HCT116 (cell line): ENCODE results near the gene ACACB. TPM values are rescaled to one million over a fixed set of nuclear protein-coding genes. Genes with fewer than 3 reads are reported as not detected.

Experiments used
- ATAC-seq: fragments of 200-7000 bp; cut with Tn5 transposase; 2 replicates; pipeline ENCODE4 v1.9.1; 2020; ENCODE audit warnings: mild to moderate bottlenecking, moderate library complexity
- BruUV-seq: library from RNA; stranded (reverse); fragments of 400-500 nt; replicated peaks from 2 replicates; lab custom pipeline; 2021; lab: Mats Ljungman, UMichigan
- CTCF ChIA-PET: fragments of 300-600 bp; sonication (Branson Sonifier 250); formaldehyde crosslinking; loops from one replicate; lab custom pipeline; 2021; ENCODE audit warnings: antibody characterized with exemption; lab: Charles Lee
- POLR2A ChIA-PET: fragments of 300-600, 350-600 bp; sonication (Branson Sonifier 250); formaldehyde crosslinking; loops from one replicate; lab custom pipeline; 2021; ENCODE audit warnings: antibody characterized with exemption; lab: Charles Lee
- RAD21 ChIA-PET, 2 experiments: fragments of 300-600 bp; sonication (Branson Sonifier 250); formaldehyde crosslinking; loops; one replicate each; lab custom pipeline; 2023; ENCODE audit warnings: low total read pairs in 2 of 2; ENCODE audit not compliant: uncharacterized antibody in 2 of 2, unreplicated experiment in 2 of 2, low non-redundant PET in 1 of 2; lab: Charles Lee
- DNase-seq: peaks from one replicate; pipeline ENCODE4 v3.0.0-alpha.2; 2010; ENCODE audit warnings: low read depth, low spot score
- H2AFZ ChIP-seq: fragments of 200-600 bp; shearing (Covaris generic), sonication (generic); 2 replicates; pipeline ENCODE4 v1.6.1; 2017; ENCODE audit warnings: low read depth, mixed run types, mixed read lengths, antibody characterized with exemption, low read length; ENCODE audit not compliant: poor library complexity, severe bottlenecking
- H3K27ac ChIP-seq: 2 replicates; pipeline ENCODE4 v1.5.1; 2012; ENCODE audit warnings: low read depth, low read length
- H3K27me3 ChIP-seq: fragments of 200-600 bp; sonication (generic); 2 replicates; pipeline ENCODE4 v1.6.1; 2016; ENCODE audit warnings: mixed run types, low read length, mixed read lengths; ENCODE audit not compliant: insufficient read depth
- H3K36me3 ChIP-seq, 2 experiments: fragments of 200-500 bp in 1 of 2; fragments of 200-600 bp in 1 of 2; sonication (Bioruptor generic) in 1 of 2; sonication (generic) in 1 of 2; 2 replicates each; pipeline versions ENCODE4 v1.5.1 to v1.6.1; 2014 to 2016; ENCODE audit warnings: low read length in 2 of 2, inconsistent platforms in 1 of 2, mixed read lengths in 1 of 2, mixed run types in 1 of 2; ENCODE audit not compliant: insufficient read depth in 2 of 2, control insufficient read depth in 1 of 2
- H3K4me1 ChIP-seq, 2 experiments: fragments of 200-600 bp in 1 of 2; sonication (generic) in 1 of 2; 2 replicates each; pipeline versions ENCODE4 v1.5.1 to v1.6.1; 2012 to 2017; ENCODE audit warnings: low read length in 2 of 2, inconsistent platforms in 1 of 2, mild to moderate bottlenecking in 1 of 2, mixed read lengths in 1 of 2, mixed run types in 1 of 2, moderate library complexity in 1 of 2; ENCODE audit not compliant: insufficient read depth in 2 of 2, control insufficient read depth in 1 of 2
- H3K4me2 ChIP-seq: fragments of 200-600 bp; sonication (generic); 2 replicates; pipeline ENCODE4 v1.6.1; 2017; ENCODE audit warnings: mixed run types, low read length, mixed read lengths
- H3K4me3 ChIP-seq, 2 experiments: fragments of 200-600 bp in 1 of 2; sonication (generic) in 1 of 2; replicated peaks in 1 of 2; 2 replicates each; pipeline ENCODE4 v1.5.1; 2011 to 2016; ENCODE audit warnings: low read length in 2 of 2, control low read depth in 1 of 2, low read depth in 1 of 2, mild to moderate bottlenecking in 1 of 2, mixed read lengths in 1 of 2, mixed run types in 1 of 2
- H3K79me2 ChIP-seq: fragments of 200-600 bp; sonication (generic); 2 replicates; pipeline ENCODE4 v1.6.1; 2017; ENCODE audit warnings: mild to moderate bottlenecking, mixed run types, low read length, moderate library complexity, mixed read lengths; ENCODE audit not compliant: insufficient read depth
- H3K9ac ChIP-seq: fragments of 200-600 bp; sonication (generic); 2 replicates; pipeline ENCODE4 v1.6.1; 2016; ENCODE audit warnings: low read length, mixed read lengths
- H3K9me2 ChIP-seq: fragments of 200-600 bp; sonication (generic), shearing (Covaris generic); 2 replicates; pipeline ENCODE4 v1.6.1; 2017; ENCODE audit warnings: mixed run types, mild to moderate bottlenecking, moderate library complexity; ENCODE audit not compliant: insufficient read depth
- H3K9me3 ChIP-seq, 2 experiments: fragments of 200-500 bp in 1 of 2; fragments of 200-600 bp in 1 of 2; sonication (Bioruptor generic) in 1 of 2; sonication (generic) in 1 of 2; 2 replicates each; pipeline ENCODE4 v1.6.1; 2014 to 2017; ENCODE audit warnings: low read length in 2 of 2, mixed read lengths in 2 of 2, inconsistent platforms in 1 of 2, low read depth in 1 of 2, mild to moderate bottlenecking in 1 of 2, mixed run types in 1 of 2, moderate library complexity in 1 of 2; ENCODE audit not compliant: control insufficient read depth in 1 of 2, insufficient read depth in 1 of 2
- H4K20me1 ChIP-seq: fragments of 200-600 bp; sonication (generic), shearing (Covaris generic); 2 replicates; pipeline ENCODE4 v1.6.1; 2017; ENCODE audit warnings: mixed run types, mild to moderate bottlenecking, moderate library complexity; ENCODE audit not compliant: insufficient read depth
- CBX3 ChIP-seq: IDR thresholded peaks from 2 replicates; pipeline ENCODE4 v1.6.1; 2012; ENCODE audit warnings: low read depth
- EGR1 ChIP-seq: IDR thresholded peaks from 2 replicates; pipeline ENCODE4 v1.6.1; 2012; ENCODE audit warnings: low read depth
- ELF1 ChIP-seq: IDR thresholded peaks from 2 replicates; pipeline ENCODE4 v1.6.1; 2012; ENCODE audit warnings: low read depth, borderline replicate concordance
- EZH2 ChIP-seq: fragments of 200-600 bp; sonication (generic); IDR thresholded peaks from 2 replicates; pipeline ENCODE4 v1.6.1; 2017; ENCODE audit warnings: antibody characterized with exemption, mixed run types
- EZH2phosphoT487 ChIP-seq: fragments of 200-600 bp; IDR thresholded peaks from 2 replicates; pipeline ENCODE4 v1.6.1; 2018; ENCODE audit warnings: antibody characterized with exemption, borderline replicate concordance
- JUND ChIP-seq: IDR thresholded peaks from 2 replicates; pipeline ENCODE4 v1.6.1; 2012
- MAX ChIP-seq: IDR thresholded peaks from 2 replicates; pipeline ENCODE4 v1.6.1; 2012
- POLR2A ChIP-seq: IDR thresholded peaks from 2 replicates; pipeline ENCODE4 v1.7.0; 2011; ENCODE audit warnings: borderline replicate concordance; ENCODE audit not compliant: insufficient read depth, insufficient read length; ENCODE audit errors: extremely low read depth
- POLR2AphosphoS5 ChIP-seq: IDR thresholded peaks from 2 replicates; pipeline ENCODE4 v1.6.1; 2011; ENCODE audit warnings: mild to moderate bottlenecking, low read depth, low read length, moderate library complexity
- RAD21 ChIP-seq: IDR thresholded peaks from 2 replicates; pipeline ENCODE4 v1.6.1; 2012; ENCODE audit warnings: low read depth, mild to moderate bottlenecking
- SIN3A ChIP-seq: IDR thresholded peaks from 2 replicates; pipeline ENCODE4 v1.6.1; 2012; ENCODE audit warnings: low read depth
- SRF ChIP-seq: IDR thresholded peaks from 2 replicates; pipeline ENCODE4 v1.6.1; 2012; ENCODE audit warnings: low read depth
- TCF7L2 ChIP-seq: IDR thresholded peaks from 2 replicates; pipeline ENCODE4 v1.7.0; 2011; ENCODE audit warnings: borderline replicate concordance, inconsistent platforms; ENCODE audit not compliant: insufficient read depth, insufficient read length; ENCODE audit errors: extremely low read depth
- ZBTB33 ChIP-seq: IDR thresholded peaks from 2 replicates; pipeline ENCODE4 v1.6.1; 2011; ENCODE audit warnings: mild to moderate bottlenecking, low read length, moderate library complexity; ENCODE audit not compliant: insufficient replicate concordance; ENCODE audit errors: extremely low read depth
- ZFX ChIP-seq: fragments of 450-650 bp; IDR thresholded peaks from 2 replicates; pipeline ENCODE4 v1.6.1; 2017
- ZNF274 ChIP-seq: fragments of 200-500 bp; sonication (Bioruptor generic); IDR thresholded peaks from 2 replicates; pipeline ENCODE4 v1.6.1; 2014; ENCODE audit warnings: mild to moderate bottlenecking, low read depth, low read length, inconsistent platforms
- intact Hi-C: fragments of 100-400 bp; cut with micrococcal nuclease; formaldehyde crosslinking; loops from 2 replicates; pipeline ENCODE4 v1.10.0; 2022
- total RNA-seq: library from RNA; stranded (reverse); gene quantifications from one replicate; pipeline ENCODE4 v1.2.1, GENCODE V29; 2021; ENCODE audit not compliant: unreplicated experiment
- TF ChIP-seq, protein P1 (sequence below), 3 experiments: fragments of 200-600 bp in 1 of 3; sonication (generic) in 1 of 3; IDR thresholded peaks in 2 of 3; conservative IDR thresholded peaks in 1 of 3; 2 replicates each; pipeline ENCODE4 v1.5.1; 2012 to 2017; ENCODE audit warnings: low read depth in 2 of 3, low read length in 2 of 3, antibody characterized with exemption in 1 of 3, borderline replicate concordance in 1 of 3, control low read depth in 1 of 3, mild to moderate bottlenecking in 1 of 3, mixed read lengths in 1 of 3, mixed run types in 1 of 3, moderate library complexity in 1 of 3; ENCODE audit not compliant: insufficient read depth in 1 of 3
- TF ChIP-seq, protein P2 (sequence below): IDR thresholded peaks from 2 replicates; pipeline ENCODE4 v1.6.1; 2012; ENCODE audit warnings: low read depth
- TF ChIP-seq, protein P3 (sequence below): IDR thresholded peaks from 2 replicates; pipeline ENCODE4 v1.6.1; 2012

The ACACB gene
- total RNA-seq, 1 experiment from 2014 or later: 11.1 TPM

GRCh38 chr12:109270494-109270893 lies 154.1 kb downstream of the ACACB start:
- H3K79me2 ChIP-seq: no peaks in the 10 kb centered on the region
- no peaks in the 10 kb centered on the region for H3K27me3 ChIP-seq
- no peaks in the 10 kb centered on the region for H4K20me1 ChIP-seq
- no peak overlapping the region for H3K4me3 ChIP-seq
- CTCF ChIA-PET: no interaction called here
- no TSS peak for BruUV-seq
- intact Hi-C loops: no loop called here
- no peaks in the 10 kb centered on the region for H3K9me3 ChIP-seq
- POLR2A ChIA-PET: no interaction called here
- DNase-seq (no peak), ATAC-seq (no peak)
- H3K4me2 ChIP-seq: no peak overlapping the region
- H3K9ac ChIP-seq: no peak overlapping the region
- RAD21 ChIA-PET: no interaction called here
- no peaks in the 10 kb centered on the region for H3K36me3 ChIP-seq
- H3K27ac ChIP-seq: no peak overlapping the region
- no peak overlapping the region for H2AFZ ChIP-seq
- TF ChIP-seq POLR2A: no peak
- TF ChIP-seq EZH2phosphoT487: no peak
- no peak for TF ChIP-seq SIN3A
- TF ChIP-seq JUND: no peak
- no peak for TF ChIP-seq ZNF274
- TF ChIP-seq, protein P1, sequence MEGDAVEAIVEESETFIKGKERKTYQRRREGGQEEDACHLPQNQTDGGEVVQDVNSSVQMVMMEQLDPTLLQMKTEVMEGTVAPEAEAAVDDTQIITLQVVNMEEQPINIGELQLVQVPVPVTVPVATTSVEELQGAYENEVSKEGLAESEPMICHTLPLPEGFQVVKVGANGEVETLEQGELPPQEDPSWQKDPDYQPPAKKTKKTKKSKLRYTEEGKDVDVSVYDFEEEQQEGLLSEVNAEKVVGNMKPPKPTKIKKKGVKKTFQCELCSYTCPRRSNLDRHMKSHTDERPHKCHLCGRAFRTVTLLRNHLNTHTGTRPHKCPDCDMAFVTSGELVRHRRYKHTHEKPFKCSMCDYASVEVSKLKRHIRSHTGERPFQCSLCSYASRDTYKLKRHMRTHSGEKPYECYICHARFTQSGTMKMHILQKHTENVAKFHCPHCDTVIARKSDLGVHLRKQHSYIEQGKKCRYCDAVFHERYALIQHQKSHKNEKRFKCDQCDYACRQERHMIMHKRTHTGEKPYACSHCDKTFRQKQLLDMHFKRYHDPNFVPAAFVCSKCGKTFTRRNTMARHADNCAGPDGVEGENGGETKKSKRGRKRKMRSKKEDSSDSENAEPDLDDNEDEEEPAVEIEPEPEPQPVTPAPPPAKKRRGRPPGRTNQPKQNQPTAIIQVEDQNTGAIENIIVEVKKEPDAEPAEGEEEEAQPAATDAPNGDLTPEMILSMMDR (IDR thresholded peaks at IDR 0.05 in 2 of 3, conservative IDR thresholded peaks at IDR 0.05 in 1 of 3; ENCODE audit: borderline replicate concordance in 1 of 3, insufficient read depth in 1 of 3, low read depth in 2 of 3, low read length in 2 of 3): no peak
- TF ChIP-seq CBX3: no peak
- TF ChIP-seq, protein P2, sequence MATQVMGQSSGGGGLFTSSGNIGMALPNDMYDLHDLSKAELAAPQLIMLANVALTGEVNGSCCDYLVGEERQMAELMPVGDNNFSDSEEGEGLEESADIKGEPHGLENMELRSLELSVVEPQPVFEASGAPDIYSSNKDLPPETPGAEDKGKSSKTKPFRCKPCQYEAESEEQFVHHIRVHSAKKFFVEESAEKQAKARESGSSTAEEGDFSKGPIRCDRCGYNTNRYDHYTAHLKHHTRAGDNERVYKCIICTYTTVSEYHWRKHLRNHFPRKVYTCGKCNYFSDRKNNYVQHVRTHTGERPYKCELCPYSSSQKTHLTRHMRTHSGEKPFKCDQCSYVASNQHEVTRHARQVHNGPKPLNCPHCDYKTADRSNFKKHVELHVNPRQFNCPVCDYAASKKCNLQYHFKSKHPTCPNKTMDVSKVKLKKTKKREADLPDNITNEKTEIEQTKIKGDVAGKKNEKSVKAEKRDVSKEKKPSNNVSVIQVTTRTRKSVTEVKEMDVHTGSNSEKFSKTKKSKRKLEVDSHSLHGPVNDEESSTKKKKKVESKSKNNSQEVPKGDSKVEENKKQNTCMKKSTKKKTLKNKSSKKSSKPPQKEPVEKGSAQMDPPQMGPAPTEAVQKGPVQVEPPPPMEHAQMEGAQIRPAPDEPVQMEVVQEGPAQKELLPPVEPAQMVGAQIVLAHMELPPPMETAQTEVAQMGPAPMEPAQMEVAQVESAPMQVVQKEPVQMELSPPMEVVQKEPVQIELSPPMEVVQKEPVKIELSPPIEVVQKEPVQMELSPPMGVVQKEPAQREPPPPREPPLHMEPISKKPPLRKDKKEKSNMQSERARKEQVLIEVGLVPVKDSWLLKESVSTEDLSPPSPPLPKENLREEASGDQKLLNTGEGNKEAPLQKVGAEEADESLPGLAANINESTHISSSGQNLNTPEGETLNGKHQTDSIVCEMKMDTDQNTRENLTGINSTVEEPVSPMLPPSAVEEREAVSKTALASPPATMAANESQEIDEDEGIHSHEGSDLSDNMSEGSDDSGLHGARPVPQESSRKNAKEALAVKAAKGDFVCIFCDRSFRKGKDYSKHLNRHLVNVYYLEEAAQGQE: no peak
- no peak for TF ChIP-seq EZH2
- no peak for TF ChIP-seq EGR1
- no peak for TF ChIP-seq MAX
- TF ChIP-seq SRF: no peak
- TF ChIP-seq ELF1: no peak
- TF ChIP-seq RAD21: no peak
- TF ChIP-seq TCF7L2: no peak
- TF ChIP-seq ZBTB33: no peak
- TF ChIP-seq ZFX: no peak
- TF ChIP-seq POLR2AphosphoS5: no peak
- TF ChIP-seq, protein P3, sequence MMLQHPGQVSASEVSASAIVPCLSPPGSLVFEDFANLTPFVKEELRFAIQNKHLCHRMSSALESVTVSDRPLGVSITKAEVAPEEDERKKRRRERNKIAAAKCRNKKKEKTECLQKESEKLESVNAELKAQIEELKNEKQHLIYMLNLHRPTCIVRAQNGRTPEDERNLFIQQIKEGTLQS: no peak
- TF ChIP-seq, all 23 proteins: peak for 0
- no peaks in the 10 kb centered on the region for H3K9me2 ChIP-seq
- H3K4me1 ChIP-seq: no peaks in the 10 kb centered on the region
